Upper lobe of left lung (tissue), 6 donors: ENCODE results near the gene CSNK1G2. TPM values are rescaled to one million over a fixed set of nuclear protein-coding genes. Genes with fewer than 3 reads are reported as not detected.

ENCODE experiments used
- ATAC-seq, 2 donors: fragments of 200-7000 bp; cut with Tn5 transposase; one replicate each; pipeline ENCODE4 v1.9.1; 2022; ENCODE audit warnings: mild to moderate bottlenecking in 2 of 2, moderate library complexity in 2 of 2; ENCODE audit not compliant: low FRiP score in 2 of 2
- DNase-seq, 2 donors: peaks; one replicate each; pipeline ENCODE4 v3.0.0-alpha.2; 2019 to 2020
- H3K27ac ChIP-seq, 4 donors: fragments of 200-600 bp; sonication (generic); one replicate each; pipeline ENCODE4 v1.5.1; 2016 to 2019
- H3K27me3 ChIP-seq, 4 donors: fragments of 200-600 bp; sonication (generic); one replicate each; pipeline ENCODE4 v1.5.1; 2017 to 2019
- H3K36me3 ChIP-seq, 4 donors: fragments of 200-600 bp; sonication (generic); one replicate each; pipeline ENCODE4 v1.5.1; 2016 to 2019
- H3K4me1 ChIP-seq, 4 donors: fragments of 200-600 bp; sonication (generic); one replicate each; pipeline ENCODE4 v1.5.1; 2018 to 2019
- H3K4me3 ChIP-seq, 4 donors: fragments of 200-600 bp; sonication (generic); one replicate each; pipeline ENCODE4 v1.5.1; 2017 to 2019; ENCODE audit warnings: mild to moderate bottlenecking in 2 of 4, moderate library complexity in 1 of 4
- H3K9me3 ChIP-seq, 4 donors: fragments of 200-600 bp; sonication (generic); one replicate each; pipeline ENCODE4 v1.5.1; 2018 to 2019
- EP300 ChIP-seq, 4 donors: sonication (generic); formaldehyde crosslinking; IDR thresholded peaks; one replicate each; pipeline ENCODE4 v1.5.1; 2017; ENCODE audit warnings: antibody characterized with exemption in 4 of 4, control low read depth in 2 of 4
- POLR2A ChIP-seq, 4 donors: fragments of 450-650 bp; IDR thresholded peaks; one replicate each; pipeline ENCODE4 v1.5.1; 2016 to 2017; ENCODE audit warnings: antibody characterized with exemption in 4 of 4, mild to moderate bottlenecking in 2 of 4
- POLR2AphosphoS5 ChIP-seq, 2 donors: sonication (generic); formaldehyde crosslinking; IDR thresholded peaks; one replicate each; pipeline ENCODE4 v1.5.1; 2017; ENCODE audit warnings: antibody characterized with exemption in 2 of 2
- WGBS, 2 donors: methylation state at CpG; one replicate each; pipeline ENCODE4 v1.1.5; 2017 to 2018; 5-methylcytosine and 5-hydroxymethylcytosine counted together
- total RNA-seq, 6 donors: library from RNA; depleted of rRNA in 4 of 6; stranded (reverse); fragments of >200 nt in 4 of 6; gene quantifications; one replicate each; pipeline versions ENCODE4 v1.1.0 to v1.2.1, GENCODE V29; 2016 to 2021
- TF ChIP-seq, protein P1 (sequence below), 6 experiments: fragments of 450-650 bp in 4 of 6; fragments of 200-600 bp in 2 of 6; sonication (generic) in 2 of 6; IDR thresholded peaks; one replicate each; pipeline ENCODE4 v1.5.1; 2016 to 2019; ENCODE audit warnings: antibody characterized with exemption in 6 of 6
- donor health status: DM: no; HTN: no; CAD: no; lungs with moderate emphysema.
- donor health status: DM: no; HTN: yes; CAD: no; lungs with severe emphysema.

The CSNK1G2 gene
- total RNA-seq, 6 donors from 2014 or later: 49.9 to 176 (median 75.4) TPM

DNA sequence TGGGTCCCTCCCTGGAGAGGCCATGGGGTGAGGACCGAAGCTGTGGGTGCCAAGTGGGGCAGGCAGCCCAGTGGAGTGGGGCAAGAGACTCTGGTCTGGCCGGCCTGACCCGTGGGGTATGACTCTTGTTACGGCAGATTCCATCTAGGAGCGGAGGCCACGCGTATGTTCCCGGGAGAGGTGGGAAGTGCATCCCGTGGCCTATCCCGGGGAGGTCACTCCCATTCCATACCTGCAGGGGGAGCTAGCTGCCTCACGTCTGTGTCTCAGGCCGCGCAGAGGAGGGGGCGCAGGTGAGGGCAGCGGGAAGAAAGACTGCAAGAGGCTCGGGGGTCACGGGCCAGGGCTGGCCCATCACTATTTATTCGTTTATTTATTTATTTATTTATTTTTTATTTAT is 4.9 kb downstream of the CSNK1G2 start:
- TF ChIP-seq POLR2A (IDR thresholded peaks at IDR 0.05): no peak
- TF ChIP-seq POLR2AphosphoS5 (IDR thresholded peaks at IDR 0.05): peak in 1 of 2 donors; percentile 20
- TF ChIP-seq, protein P1, sequence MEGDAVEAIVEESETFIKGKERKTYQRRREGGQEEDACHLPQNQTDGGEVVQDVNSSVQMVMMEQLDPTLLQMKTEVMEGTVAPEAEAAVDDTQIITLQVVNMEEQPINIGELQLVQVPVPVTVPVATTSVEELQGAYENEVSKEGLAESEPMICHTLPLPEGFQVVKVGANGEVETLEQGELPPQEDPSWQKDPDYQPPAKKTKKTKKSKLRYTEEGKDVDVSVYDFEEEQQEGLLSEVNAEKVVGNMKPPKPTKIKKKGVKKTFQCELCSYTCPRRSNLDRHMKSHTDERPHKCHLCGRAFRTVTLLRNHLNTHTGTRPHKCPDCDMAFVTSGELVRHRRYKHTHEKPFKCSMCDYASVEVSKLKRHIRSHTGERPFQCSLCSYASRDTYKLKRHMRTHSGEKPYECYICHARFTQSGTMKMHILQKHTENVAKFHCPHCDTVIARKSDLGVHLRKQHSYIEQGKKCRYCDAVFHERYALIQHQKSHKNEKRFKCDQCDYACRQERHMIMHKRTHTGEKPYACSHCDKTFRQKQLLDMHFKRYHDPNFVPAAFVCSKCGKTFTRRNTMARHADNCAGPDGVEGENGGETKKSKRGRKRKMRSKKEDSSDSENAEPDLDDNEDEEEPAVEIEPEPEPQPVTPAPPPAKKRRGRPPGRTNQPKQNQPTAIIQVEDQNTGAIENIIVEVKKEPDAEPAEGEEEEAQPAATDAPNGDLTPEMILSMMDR (IDR thresholded peaks at IDR 0.05): peak; percentile 44 to 61 (median 56)
- TF ChIP-seq EP300 (IDR thresholded peaks at IDR 0.05): no peak
- peak; percentile 51 to 66 for DNase-seq
- ATAC-seq: no peak
- peaks cover 0 to 11% (median 3%) of the 10 kb centered on the region in 4 donors for H3K36me3 ChIP-seq
- H3K4me1 ChIP-seq: peaks cover 22 to 49% (median 32%) of the 10 kb centered on the region in 4 donors
- WGBS, 2 donors: 75 to 79% methylated on average over 14 to 16 of the region's 18 CpGs
- H3K27ac ChIP-seq: no peak overlapping the region
- H3K4me3 ChIP-seq: no peak overlapping the region
- no peaks in the 10 kb centered on the region for H3K9me3 ChIP-seq
- no peaks in the 10 kb centered on the region for H3K27me3 ChIP-seq

DNA sequence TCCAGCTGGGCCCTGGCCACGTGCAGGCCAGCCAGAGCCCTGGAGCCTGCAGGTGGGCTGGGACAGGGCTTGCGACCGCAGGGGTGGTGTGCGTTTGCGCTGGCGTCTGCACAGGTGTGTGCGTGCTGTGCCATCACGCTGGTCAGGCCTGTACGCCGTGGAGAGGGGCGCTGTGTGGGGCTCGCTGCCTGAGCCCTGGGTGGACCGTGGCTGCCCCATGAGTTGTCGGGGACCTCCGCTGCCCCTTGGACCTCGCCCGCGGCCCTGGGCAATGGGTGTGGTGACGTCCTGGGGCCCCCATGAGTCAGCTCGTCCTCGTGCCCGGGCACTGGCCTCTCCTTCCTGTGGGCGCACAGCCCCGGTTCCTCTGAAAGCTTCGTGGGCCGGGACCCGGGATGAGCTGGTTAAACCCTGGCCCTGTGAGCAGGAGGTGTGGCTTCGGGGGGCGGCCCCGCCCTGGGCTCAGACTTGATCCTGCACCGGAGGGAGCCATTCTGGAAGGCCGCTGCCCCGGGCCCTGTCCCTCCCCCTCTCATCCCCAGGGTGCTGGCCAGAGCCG is 6.8 kb downstream of the CSNK1G2 start:
- WGBS, 2 donors: 69 to 77% methylated on average over 15 to 26 of the region's 34 CpGs
- no peak for TF ChIP-seq POLR2AphosphoS5 (IDR thresholded peaks at IDR 0.05)
- TF ChIP-seq, protein P1 (IDR thresholded peaks at IDR 0.05): no peak
- TF ChIP-seq EP300 (IDR thresholded peaks at IDR 0.05): no peak
- no peak for TF ChIP-seq POLR2A (IDR thresholded peaks at IDR 0.05)
- H3K27ac ChIP-seq: no peak overlapping the region
- peaks cover 17 to 44% (median 28%) of the 10 kb centered on the region in 4 donors for H3K4me1 ChIP-seq
- ATAC-seq: no peak
- no peaks in the 10 kb centered on the region for H3K27me3 ChIP-seq
- H3K36me3 ChIP-seq: peaks cover 0 to 17% (median 6%) of the 10 kb centered on the region in 4 donors
- no peak overlapping the region for H3K4me3 ChIP-seq
- no peaks in the 10 kb centered on the region for H3K9me3 ChIP-seq
- DNase-seq: peak in 1 of 2 donors; percentile 83

DNA sequence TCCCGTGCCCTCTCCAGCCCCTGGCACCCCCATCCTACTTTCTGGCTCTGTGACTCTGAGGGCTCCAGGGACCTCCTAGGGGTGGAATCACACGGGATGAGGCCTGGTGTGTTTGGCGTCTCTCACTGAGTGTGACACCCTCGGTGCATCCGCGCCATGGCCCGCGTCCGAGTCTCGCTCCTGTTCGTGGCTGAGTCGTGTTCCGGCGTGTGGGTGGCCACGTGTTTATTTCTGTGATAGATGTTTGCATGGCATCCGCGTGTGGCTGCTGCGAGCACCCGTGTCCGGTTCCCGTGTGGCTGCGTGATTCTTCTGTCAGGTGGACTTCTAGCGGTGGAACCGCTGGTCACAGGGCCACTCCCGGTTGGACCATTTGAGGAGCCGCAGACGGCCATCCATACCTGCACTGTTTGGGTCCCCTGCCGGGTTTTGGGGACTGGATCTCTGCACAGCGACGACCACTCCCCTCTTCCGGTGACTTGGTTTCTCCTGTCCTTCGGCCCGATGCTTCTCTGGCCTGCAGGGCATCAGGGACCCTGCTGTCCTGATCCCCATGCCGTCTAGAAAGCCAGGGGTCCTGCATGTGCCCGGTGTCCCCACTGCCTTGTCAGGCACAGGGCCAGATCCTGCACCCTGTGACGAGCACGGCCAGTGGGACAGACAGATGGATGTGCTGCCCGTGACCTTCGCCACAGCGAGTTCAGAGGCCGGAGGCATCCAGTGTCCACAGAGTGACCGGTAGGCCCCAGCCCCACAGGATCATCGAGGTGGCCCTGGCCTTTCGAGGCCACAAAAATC is 8.5 kb downstream of the CSNK1G2 start:
- Histone ChIP-seq H3K4me1 (peaks cover 0 to 31% (median 10%) of the 10 kb centered on the region in 4 donors), H3K27ac (no peak overlapping the region), H3K27me3 (no peaks in the 10 kb centered on the region), H3K4me3 (no peak overlapping the region), H3K36me3 (peaks cover 0 to 33% (median 16%) of the 10 kb centered on the region in 4 donors), H3K9me3 (no peaks in the 10 kb centered on the region)
- WGBS, 2 donors: 94 to 96% methylated on average over 44 of the region's 44 CpGs
- ATAC-seq: no peak
- peak in 1 of 2 donors; percentile 79 for DNase-seq
- TF ChIP-seq EP300 (IDR thresholded peaks at IDR 0.05) (no peak), POLR2AphosphoS5 (IDR thresholded peaks at IDR 0.05) (no peak), POLR2A (IDR thresholded peaks at IDR 0.05) (no peak)
- TF ChIP-seq, protein P1 (IDR thresholded peaks at IDR 0.05): no peak

DNA sequence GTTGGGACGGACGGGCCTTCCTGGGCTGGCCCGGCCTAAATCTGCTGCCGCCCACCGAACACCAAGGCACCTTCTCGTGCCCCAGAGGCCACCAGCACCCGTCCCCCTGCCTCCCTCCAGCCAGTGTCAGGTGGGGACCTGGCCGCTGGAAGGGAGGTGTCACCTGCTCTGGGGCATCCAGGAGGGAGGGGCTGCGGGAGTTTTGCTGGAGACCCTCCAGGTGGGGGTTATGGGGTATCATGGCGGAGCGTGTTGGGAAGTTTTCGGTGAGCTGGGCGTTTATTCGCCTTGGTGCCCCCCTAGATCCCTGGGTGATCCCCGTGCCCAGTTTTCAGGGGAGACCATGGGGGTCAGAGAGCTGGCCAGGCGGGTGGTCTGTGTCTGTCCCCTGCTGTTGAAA is 9.7 kb downstream of the CSNK1G2 start:
- peaks cover 0 to 21% (median 3%) of the 10 kb centered on the region in 4 donors for H3K4me1 ChIP-seq
- H3K27me3 ChIP-seq: no peaks in the 10 kb centered on the region
- H3K36me3 ChIP-seq: peaks cover 0 to 42% (median 18%) of the 10 kb centered on the region in 4 donors
- no peaks in the 10 kb centered on the region for H3K9me3 ChIP-seq
- TF ChIP-seq POLR2A (IDR thresholded peaks at IDR 0.05): no peak
- TF ChIP-seq EP300 (IDR thresholded peaks at IDR 0.05): no peak
- TF ChIP-seq, protein P1 (IDR thresholded peaks at IDR 0.05): no peak
- TF ChIP-seq POLR2AphosphoS5 (IDR thresholded peaks at IDR 0.05): no peak
- no peak overlapping the region for H3K27ac ChIP-seq
- DNase-seq (no peak), ATAC-seq (no peak)
- H3K4me3 ChIP-seq: no peak overlapping the region
- 95 to 97% methylated on average over 7 to 16 of the region's 16 CpGs for WGBS, 2 donors
